ENCODE data around the gene PLEKHA7.
"Not testable (repeated sequence)": the region's sequence is repeated elsewhere in the genome, so short reads cannot be mapped to it uniquely, and the experiment has no call there.

PLEKHA7 gene

DNA sequence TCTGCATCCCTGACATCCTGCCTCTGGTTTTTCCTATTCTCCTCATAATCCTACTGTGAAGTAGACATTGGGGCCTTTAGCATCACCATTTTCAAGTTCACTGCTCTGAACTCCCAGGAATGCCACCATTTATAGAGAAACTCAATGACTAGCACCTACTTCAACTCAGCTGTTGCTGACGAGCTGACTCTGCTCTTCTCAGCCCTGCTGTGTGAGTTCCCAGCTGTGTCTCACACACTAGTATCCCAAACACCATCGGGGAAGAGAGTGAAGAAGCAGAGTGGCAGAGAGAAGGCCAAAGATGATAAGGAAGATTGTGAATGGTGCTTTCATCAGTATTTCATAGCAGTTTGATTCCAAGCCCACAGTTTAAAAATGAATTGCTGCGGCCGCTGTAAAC, 71.9 kb downstream of the PLEKHA7 start:
- DNase-seq (ENCODE audit: low read depth), result no peak

- no peak for DNase-seq (ENCODE audit: low read depth)
Measured at GRCh38 chr11:16941935-16942334, 72.3 kb downstream of the PLEKHA7 start.

GRCh38 chr11:16938061-16938460, 76.2 kb downstream of the PLEKHA7 start:
- DNase-seq (ENCODE audit: low read depth), result no peak

GRCh38 chr11:16936643-16937042, 77.6 kb downstream of the PLEKHA7 start:
- no peak for DNase-seq (ENCODE audit: low read depth)

GRCh38 chr11:16935518-16936302, 78.5 kb downstream of the PLEKHA7 start:
- DNase-seq (ENCODE audit: low read depth), result peak; percentile 57

- DNase-seq (ENCODE audit: low read depth), result no peak
Measured at GRCh38 chr11:16933756-16934603, 80.2 kb downstream of the PLEKHA7 start.

DNA sequence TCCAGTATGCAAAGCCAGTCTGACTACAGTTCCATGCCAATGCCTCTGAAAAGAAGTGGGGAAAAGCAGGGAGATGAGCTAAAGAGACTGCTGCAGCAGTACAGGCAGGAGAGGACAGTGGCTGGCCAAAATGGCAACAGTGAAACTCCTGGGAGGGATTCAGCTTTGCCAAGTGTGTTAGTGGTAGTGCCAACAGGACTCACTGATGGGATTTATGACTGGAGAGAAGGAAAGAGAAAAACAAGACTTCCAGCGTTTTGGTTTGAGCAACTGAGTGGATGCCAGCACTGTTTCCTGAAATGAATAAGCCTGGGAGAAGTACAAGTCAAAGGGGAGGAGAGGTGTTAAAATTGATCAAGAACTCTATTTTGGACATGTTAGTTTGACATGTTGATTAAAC, 80.9 kb downstream of the PLEKHA7 start:
- DNase-seq (ENCODE audit: low read depth), result no peak

DNA sequence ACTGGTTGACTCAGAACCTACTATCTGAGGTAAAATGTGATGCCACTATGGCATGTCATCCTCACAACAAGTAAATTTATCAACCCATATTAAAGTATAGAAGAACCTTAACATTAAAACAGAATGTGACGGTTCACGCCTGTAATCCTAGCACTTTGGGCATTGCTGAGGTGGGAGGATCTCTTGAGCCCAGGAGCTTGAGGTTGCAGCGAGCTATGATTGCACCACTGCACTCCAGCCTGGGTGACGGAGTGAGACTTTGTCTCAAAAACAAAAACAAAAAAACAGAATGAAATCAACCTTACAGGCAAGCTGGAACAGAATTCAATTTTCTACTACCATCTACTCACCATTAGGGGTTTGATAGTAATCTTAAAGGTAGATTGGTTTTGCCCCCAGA, 86.2 kb downstream of the PLEKHA7 start:
- DNase-seq (ENCODE audit: low read depth), result no peak

- DNase-seq (ENCODE audit: low read depth), result no peak
Measured at GRCh38 chr11:16926883-16927626, 87.2 kb downstream of the PLEKHA7 start.

- no peak for DNase-seq (ENCODE audit: low read depth)
Measured at GRCh38 chr11:16925561-16926065, 88.6 kb downstream of the PLEKHA7 start.

DNA sequence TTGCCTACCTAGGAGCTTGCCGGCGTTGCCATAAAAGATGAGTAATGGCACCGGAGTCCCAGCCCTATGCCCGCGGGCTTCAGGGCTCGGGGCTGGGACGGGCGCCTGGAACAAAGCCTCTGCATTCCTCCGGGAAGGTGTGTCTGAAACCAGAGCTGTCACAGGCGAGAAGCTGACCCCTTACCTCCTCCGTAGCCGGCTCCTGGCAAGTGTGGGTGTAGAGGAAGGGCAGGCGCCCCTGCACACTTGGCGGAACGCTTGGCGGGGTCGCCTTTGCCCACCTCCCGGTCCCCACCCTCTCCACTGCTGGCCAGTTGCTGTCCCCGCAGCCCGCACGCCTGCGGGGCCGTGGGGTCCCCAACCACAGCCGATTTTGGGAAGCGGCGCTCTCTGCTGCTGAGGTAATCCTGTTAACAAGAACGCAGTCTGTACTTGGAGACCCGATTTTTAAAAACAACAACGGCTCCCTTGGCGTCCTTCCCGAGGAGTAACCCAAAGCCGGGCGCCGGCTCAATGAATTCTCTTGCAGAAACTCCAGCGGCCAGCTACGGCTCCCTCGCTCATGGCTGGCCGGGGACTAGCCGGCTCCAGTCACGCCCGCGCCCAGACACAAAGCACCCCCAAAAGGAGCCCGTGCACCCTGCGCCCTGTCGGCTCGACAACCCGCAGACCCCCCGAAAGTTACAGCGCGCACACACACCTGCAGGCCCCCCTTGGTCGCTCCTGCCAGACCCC, 89.2 kb downstream of the PLEKHA7 start:
- peak; percentile 18 for DNase-seq (ENCODE audit: low read depth)

DNA sequence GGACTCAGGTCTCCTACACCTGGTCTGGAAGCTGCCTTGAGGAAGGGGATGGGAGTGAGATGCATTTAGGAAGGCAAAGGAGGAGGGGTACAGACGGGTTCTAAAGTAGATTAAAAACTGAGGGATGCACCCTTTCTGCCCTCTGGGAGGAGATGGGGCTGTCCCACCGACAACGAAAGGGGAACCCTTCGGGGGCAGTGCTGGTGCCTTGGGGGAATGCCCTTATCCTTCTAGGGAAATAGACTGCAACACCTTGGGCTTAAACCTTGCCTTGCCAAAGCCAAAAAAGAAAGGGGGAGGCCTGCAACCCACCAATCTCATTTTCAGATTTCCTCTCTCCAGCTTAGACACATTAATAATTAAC, 89.8 kb downstream of the PLEKHA7 start:
- no peak for DNase-seq (ENCODE audit: low read depth)

DNA sequence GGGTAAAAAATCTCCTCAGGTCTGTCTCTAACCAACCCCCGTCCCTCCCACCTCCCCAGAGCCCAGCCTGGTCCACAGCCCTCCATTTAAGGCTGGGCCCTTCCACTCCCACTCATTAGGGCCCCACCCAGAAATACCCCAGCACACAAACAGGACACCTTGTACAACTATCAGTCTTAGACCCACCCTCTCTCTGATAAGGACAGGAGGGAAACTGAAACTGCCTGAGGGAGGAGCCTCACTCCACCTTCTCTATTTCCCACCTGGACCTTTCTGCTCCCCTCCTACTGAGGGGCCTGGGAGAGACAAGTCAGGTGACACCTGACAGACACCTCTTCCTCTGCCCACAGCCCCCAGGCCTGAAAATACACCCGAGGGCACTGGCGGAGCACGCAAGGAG, 90.2 kb downstream of the PLEKHA7 start:
- no peak for DNase-seq (ENCODE audit: low read depth)

- DNase-seq (ENCODE audit: low read depth), result no peak
Measured at GRCh38 chr11:16921668-16922067, 92.5 kb downstream of the PLEKHA7 start.

- no peak for DNase-seq (ENCODE audit: low read depth)
Measured at GRCh38 chr11:16921019-16921418, 93.2 kb downstream of the PLEKHA7 start.

- no peak for DNase-seq (ENCODE audit: low read depth)
Measured at GRCh38 chr11:16920559-16920958, 93.7 kb downstream of the PLEKHA7 start.

GRCh38 chr11:16918543-16919182, 95.6 kb downstream of the PLEKHA7 start:
- DNase-seq (ENCODE audit: low read depth), result not testable (repeated sequence)

- DNase-seq (ENCODE audit: low read depth), result no peak
Measured at GRCh38 chr11:16917941-16918340, 96.3 kb downstream of the PLEKHA7 start.

- DNase-seq (ENCODE audit: low read depth), result no peak
Measured at GRCh38 chr11:16912692-16913111, 101.5 kb downstream of the PLEKHA7 start.

DNA sequence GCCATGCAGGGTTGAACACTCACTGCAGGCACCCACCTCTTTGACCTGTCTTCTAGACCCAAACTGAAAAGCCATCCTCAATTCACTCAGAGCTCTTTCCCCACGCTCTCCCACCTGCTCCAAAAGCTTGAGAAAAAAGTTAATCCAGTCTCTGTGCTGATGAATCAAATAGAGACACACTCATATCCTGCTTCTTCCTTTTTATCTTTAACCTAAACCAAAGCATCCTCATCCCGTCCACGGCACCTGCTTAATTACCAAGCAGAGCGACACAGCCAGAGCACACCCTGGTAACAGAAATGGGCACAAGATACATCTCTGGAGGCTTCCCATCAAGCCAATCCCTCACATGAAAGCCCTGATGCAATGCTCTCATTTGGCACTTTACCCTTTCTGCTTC, 102.6 kb downstream of the PLEKHA7 start:
- DNase-seq (ENCODE audit: low read depth), result no peak

DNA sequence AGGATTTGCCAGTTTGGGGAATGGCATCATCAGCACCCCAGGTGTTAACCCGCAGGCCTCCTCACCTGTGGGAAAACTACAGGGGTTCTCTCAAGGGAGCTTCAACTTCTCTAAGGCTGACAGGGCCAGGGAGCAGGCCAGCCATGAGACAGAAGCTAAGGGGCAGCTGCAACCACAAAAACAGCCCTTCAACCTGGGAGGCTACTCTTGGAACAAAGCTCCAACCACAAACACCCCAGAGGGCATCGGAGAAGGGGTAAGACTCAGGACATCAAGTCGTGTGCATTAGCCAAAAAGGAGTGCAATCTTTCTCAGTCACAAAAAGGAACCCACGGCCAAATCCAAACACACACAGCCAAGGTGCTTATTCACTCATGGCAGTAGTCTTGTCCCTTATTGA, 103.0 kb downstream of the PLEKHA7 start:
- DNase-seq (ENCODE audit: low read depth), result no peak
